NCI-H1092 treated with DMSO at 0.1 percent for 48 hours (cell line): Measurements from ENCODE around the gene JMJD7.

Experiments
- DNase-seq: peaks from one replicate; lab custom pipeline; 2025; lab: John Stamatoyannopoulos, UW

The JMJD7 gene

DNA sequence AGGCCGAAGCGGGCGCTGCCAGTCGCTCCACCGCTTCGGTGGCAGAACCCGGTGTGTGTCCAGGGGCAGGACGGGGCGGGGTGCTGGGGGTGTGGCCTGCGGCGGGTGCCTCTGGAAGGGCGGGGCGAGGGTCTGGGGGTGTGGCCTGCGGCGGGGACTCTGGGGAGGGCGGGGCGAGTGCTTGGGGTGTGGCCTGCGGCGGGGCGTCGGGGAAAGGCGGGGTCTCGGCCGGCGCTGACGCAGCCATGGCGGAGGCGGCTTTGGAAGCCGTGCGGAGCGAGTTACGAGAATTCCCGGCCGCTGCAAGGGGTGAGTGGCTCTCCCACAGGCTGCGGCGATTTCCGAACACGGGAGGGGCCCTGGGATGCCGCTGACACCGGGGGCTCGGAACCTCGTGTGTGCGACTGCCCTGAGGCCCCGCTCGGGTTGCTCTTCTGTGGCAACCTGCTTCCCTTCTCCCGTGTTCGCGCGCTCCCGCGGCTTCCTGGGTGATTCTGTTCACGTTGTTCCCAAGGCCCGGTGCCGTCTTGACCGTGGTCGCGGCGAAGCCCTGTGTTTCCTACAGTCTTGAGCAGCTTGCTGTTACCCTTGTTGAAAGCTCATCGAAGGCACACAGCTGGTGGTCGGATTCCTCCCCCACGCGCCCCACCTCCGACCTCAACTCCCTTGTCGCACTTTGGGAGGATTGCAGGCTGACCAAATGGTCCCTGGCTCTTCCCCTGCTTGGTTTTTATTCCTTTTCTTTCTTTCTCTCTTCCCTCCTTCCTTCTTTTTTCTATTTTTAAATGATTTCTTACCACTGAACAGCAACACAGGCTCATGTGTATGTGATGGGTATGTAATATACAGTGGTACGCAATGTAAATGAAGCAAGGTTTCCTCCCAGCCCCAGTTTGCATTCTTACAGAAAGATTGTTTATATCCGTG, at the start of gene JMJD7:
JMJD7 (plus strand) TSS at position 213 of the 927 bp plus-strand sequence; CDS start at position 246, 33 bp downstream.
- DNase-seq = peak; percentile 70

DNA sequence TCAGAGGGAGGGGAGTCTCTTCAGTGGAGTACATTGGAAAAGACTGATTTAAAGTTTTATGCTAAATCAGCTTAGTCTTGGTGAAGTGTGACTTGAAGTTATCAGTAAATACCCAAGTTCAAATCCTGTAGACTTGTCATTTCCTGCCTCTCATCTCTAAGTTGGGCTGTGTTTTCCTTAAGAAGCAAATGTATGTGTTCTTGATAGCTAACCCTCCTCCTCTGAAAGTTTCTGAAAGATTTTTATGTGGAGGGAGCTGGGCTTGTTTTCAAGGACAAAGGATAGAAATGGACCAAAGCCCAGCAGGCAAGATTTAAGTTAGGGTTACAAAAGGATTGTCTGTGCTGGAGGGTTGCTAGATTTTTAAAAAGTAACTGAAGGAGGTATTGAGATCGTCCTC, 49.4 kb upstream of the JMJD7 start:
- DNase-seq = no peak

GRCh38 chr15:41779662-41780157, 48.2 kb upstream of the JMJD7 start:
- DNase-seq = no peak

GRCh38 chr15:41780266-41780665, 47.6 kb upstream of the JMJD7 start:
- no peak for DNase-seq

DNA sequence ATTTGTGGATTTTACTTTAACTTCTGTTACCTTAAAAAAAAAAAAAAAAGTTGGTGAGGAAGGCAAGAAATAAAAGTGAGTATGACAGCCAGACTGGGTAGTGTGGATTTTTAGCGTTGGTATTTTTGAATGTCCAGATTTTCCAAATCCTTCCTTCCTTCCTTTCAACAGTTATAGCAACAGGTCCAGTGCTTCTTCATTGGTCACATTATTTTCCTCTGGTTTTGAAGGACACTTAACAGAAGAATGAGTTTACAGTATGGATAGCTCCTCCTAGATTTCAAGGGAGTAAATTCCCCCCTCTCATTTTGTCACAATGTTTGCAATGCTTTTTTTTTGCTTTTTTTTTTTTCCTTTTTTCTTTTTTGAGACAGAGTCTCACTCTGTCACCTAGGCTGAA, 47.2 kb upstream of the JMJD7 start:
- DNase-seq = no peak

- no peak for DNase-seq
Observed at GRCh38 chr15:41782371-41783282, 45.3 kb upstream of the JMJD7 start.

- no peak for DNase-seq
Observed at GRCh38 chr15:41783296-41783695, 44.6 kb upstream of the JMJD7 start.

- no peak for DNase-seq
Observed at GRCh38 chr15:41788262-41788661, 39.6 kb upstream of the JMJD7 start.

GRCh38 chr15:41789236-41789635, 38.7 kb upstream of the JMJD7 start:
- no peak for DNase-seq

DNA sequence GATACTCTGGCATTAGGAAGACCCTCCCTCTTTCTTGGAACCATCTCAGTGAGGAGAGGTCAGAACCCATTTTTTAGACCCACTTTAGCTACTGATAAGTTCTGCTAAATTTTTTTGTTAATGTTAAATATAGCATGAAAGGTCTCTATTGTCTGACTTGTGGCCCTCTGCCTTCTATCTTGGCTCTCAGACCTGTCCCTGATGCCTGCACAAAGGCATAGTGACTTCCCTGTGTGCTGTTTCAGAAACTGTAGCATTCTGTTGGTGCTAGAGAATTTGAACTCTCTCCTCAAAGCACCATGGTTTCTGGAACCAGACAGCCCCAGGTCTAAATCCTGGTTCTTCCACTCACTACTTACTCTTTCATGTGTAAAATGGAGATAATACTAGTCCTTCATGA, 38.2 kb upstream of the JMJD7 start:
- no peak for DNase-seq

- DNase-seq = no peak
Observed at GRCh38 chr15:41790169-41790568, 37.7 kb upstream of the JMJD7 start.

DNA sequence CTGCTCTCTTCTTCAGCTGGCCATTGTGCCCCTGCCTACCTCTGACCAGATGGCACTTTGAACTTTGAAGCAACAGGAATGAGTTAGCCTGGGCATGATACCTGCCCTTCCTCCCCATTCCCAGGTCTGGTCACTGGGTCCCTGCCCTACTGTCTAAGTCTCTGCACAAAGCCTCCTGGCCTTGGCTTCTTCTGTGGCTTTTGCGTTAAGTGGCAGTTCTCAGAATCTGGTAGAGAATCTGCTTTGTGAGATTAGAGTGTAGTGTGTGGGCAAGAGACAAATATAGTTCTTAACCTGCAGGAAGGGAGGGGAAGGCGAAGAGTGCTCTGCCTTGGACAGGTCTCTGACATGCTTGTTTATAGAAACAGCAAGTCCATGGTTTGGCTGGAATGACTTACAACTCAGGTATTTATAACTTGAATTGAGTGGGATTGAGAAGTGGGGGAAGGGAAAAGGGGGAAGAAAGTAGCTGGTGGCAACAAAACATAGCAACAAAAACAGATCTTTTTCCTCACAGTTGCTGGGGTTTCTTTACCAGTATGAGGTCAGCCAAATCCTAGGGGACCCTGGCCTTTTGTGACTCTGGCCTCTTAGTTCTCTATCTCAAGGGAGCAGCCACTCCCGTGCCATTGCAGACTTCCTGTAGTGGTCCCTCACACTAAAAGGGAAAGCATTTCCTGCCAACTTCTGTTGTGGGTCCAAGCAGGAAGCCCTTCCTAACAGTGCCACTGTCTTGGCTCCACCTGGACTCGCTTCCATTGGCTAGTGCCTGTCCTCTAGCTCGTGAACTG, 36.9 kb upstream of the JMJD7 start:
- no peak for DNase-seq

DNA sequence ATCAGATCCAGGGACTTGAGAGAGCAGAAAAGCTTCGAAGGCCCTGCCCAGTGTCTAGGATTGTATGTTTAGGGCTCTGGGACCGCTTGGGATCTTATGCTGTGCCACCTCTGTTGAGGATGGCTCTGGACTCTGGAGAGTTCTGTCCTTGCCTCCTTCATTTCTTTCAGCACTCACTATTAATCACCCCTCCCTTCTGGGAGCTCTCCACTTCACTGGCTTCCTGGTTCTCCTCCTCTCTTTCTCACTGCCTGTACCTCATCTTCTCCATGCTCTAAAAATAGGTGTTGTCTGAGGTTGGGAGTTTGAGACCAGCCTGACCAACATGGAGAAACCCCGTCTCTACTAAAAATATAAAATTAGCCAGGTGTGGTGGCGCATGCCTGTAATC, 36.4 kb upstream of the JMJD7 start:
- DNase-seq = no peak

- DNase-seq = peak; percentile 67
Observed at GRCh38 chr15:41792000-41792637, 35.8 kb upstream of the JMJD7 start.

DNA sequence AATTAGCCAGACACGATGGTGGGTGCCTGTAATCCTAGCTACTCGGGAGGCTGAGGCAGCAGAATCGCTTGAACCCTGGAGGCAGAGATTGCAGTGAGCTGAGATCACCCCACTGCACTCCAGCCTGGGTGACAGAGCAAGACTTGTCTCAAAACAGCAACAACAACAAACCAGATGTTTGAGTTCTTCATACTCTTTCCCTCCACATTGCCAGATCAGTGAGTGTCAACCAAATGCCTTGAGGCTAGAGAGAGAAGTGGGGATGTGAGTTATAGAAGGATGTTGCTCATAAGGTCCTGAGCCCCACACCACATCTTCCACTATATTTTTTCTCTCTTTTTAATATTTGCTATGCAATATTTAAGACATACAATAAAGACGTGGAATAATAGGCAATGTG, 33.8 kb upstream of the JMJD7 start:
- DNase-seq = no peak

DNA sequence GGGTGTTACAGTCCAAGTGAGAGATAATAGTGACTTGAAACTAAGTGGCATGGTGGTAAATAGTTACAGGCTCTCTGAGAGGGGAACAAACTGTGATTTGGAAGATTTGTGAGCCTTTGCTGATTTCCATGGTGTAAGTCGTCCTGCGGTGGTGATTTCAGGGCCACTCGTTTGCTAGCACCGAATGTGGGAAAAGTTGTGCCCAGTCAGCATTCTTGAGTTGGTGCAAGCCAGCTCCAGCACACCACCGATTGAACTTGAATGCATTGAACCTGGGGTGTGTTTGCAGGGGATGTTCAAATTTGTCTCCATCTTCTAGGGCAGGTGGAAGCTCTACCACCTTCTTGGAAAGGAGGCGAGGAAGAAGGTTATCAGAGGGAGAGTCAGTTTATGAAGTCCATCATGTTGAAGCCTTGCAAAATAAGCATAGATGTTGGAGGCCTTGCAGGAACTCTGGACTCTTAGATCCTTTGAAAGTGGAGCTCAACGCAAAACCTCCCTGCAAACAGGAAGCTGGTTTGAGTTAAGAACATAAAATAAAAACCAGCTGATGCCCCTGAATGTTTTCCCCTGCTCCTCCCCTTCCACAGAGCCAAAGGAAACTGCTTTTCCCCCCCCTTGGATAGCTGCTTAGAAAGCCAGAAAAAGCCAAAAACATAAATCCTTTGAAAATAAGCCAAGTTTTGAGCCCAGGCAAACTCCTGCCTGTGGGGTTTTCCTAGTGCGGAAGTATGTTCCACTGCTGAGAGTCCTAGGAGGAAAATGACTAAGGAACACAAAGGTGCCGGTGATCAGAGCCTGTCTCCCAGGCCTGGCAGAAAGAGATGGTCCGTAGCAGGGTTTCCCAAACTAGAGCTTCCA, 31.7 kb upstream of the JMJD7 start:
- DNase-seq = no peak

- DNase-seq = no peak
Observed at GRCh38 chr15:41797201-41797944, 30.5 kb upstream of the JMJD7 start.

DNA sequence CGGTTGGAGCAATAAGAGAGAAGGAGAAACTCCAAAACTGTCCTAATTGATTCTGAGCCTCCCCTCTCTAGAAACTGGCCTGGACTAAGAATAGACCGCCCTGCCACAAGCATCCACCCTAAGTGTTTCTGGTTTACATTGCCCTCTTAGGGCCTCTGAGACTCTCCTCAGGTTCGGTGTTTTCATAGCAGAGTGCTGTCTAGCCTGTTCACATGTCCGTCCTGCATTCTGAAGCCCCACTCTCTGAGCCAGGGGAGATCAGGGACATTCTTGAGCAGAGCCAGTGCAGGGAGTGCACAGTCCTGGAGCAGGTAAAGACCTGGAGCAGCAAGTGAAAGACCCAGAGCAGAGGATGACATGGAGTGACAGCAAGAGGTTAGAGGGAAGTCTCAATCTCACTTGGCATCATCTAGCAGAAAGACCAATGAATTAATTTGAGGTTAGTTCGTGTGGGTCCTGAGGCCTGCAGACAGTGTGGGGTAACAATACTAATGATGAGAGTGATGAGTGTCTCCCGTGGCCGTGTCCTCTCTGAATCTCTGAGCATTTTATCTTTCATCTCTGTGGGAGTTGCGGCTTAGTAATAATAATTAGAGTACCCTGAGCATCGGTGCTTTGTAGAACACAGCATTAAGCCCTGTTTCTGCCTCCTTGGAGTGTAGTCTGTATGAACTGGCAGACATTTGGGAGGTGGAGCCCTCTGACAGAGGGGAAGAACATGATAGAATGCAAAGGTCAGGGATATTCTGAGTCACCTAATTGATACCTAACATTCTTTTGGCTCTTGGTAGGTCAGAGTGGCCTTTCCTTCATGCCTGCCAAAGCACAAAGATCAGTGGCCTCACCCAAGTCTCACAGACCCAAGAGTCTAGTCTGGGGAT, 29.0 kb upstream of the JMJD7 start:
- DNase-seq = no peak

- DNase-seq = no peak
Observed at GRCh38 chr15:41799488-41799805, 28.4 kb upstream of the JMJD7 start.
